Measurements from ENCODE around the gene PHLPP2. TPM values are rescaled to one million over a fixed set of nuclear protein-coding genes. Genes with fewer than 3 reads are reported as not detected.

PHLPP2 gene
- total RNA-seq, 1 experiment from 2014 or later, result 4.4 TPM

DNA sequence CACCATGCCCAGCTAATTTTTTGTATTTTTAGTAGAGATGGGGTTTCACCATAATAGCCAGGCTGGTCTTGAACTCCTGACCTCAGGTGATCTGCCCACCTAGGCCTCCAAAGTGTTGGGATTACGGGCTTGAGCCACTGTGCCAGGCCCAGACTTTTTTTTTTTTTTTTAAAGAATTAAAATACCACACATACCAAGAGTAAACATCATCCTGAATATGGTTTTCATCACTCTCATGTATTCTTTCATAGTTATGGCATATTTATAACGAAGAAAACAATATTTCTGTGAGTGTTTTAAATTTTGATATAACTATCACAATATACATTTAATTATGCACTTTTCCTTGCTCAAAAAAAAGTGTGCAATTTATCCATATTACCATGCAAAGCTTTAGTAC, 50.3 kb downstream of the PHLPP2 start:
- ATAC-seq (no peak), DNase-seq (no peak)
- H3K4me3 ChIP-seq (ENCODE audit: low read length), result no peak overlapping the region
- H3K4me2 ChIP-seq (ENCODE audit: low read length), result no peak overlapping the region
- TF ChIP-seq EZH2 (IDR thresholded peaks at IDR 0.05; ENCODE audit: low read length, unreplicated experiment), result no peak
- TF ChIP-seq EZH2phosphoT487 (IDR thresholded peaks at IDR 0.05; ENCODE audit: borderline replicate concordance, low read length), result no peak
- no peak overlapping the region for H3K27ac ChIP-seq (ENCODE audit: low read length)
- CTCF ChIA-PET, result no interaction called here
- POLR2A ChIA-PET (ENCODE audit: unreplicated experiment), result no interaction called here
- no TSS peak for BruUV-seq (replicated peaks)
- H3K27me3 ChIP-seq (ENCODE audit: low read length), result no peaks in the 10 kb centered on the region
- H3K4me1 ChIP-seq (ENCODE audit: insufficient read depth, low read length), result no peaks in the 10 kb centered on the region
- H2AFZ ChIP-seq (ENCODE audit: low read length), result no peak overlapping the region
- no peaks in the 10 kb centered on the region for H3K79me2 ChIP-seq (ENCODE audit: low read length)
- intact Hi-C loops (cut with micrococcal nuclease), result loop anchor here (10.0 kb wide), 1 partner anchor 71 kb away; no protein-coding TSS in a partner anchor
- no peak overlapping the region for H3K9ac ChIP-seq (ENCODE audit: low read length)
- H3K9me3 ChIP-seq (ENCODE audit: low read length), result no peaks in the 10 kb centered on the region
- H3K9me2 ChIP-seq (replicated peaks; ENCODE audit: low read length), result no peaks in the 10 kb centered on the region
- H4K20me1 ChIP-seq (ENCODE audit: low read length), result no peaks in the 10 kb centered on the region
- no peaks in the 10 kb centered on the region for H3F3A ChIP-seq (ENCODE audit: low read length, unreplicated experiment)
- peaks cover 7% of the 10 kb centered on the region for H3K36me3 ChIP-seq (ENCODE audit: low read depth, low read length)

DNA sequence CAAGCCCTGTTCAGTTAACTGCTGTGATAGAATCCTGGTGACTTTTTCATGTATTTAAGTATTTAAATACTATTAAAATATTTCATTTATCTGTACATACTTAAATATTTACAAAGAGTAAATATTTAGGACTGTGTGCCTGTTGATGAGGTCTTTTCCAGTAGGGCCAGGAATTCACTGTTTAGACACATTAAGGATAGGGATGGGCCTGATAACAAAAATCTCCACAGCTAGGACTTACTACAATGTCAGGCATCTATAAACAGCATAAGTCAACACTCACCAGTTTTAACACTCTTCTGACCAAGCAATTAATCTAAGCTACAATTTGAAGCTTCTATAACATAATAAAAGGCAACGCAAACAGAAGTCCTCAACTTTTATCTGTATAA, 50.9 kb downstream of the PHLPP2 start:
- H3K4me3 ChIP-seq (ENCODE audit: low read length), result no peak overlapping the region
- H3K27me3 ChIP-seq (ENCODE audit: low read length), result no peaks in the 10 kb centered on the region
- no peaks in the 10 kb centered on the region for H3K9me2 ChIP-seq (replicated peaks; ENCODE audit: low read length)
- intact Hi-C loops (cut with micrococcal nuclease), result loop anchor here (10.0 kb wide), 1 partner anchor 71 kb away; no protein-coding TSS in a partner anchor
- no peaks in the 10 kb centered on the region for H3F3A ChIP-seq (ENCODE audit: low read length, unreplicated experiment)
- H3K79me2 ChIP-seq (ENCODE audit: low read length), result no peaks in the 10 kb centered on the region
- H3K9me3 ChIP-seq (ENCODE audit: low read length), result no peaks in the 10 kb centered on the region
- ChIA-PET CTCF (no interaction called here), POLR2A (ENCODE audit: unreplicated experiment) (no interaction called here)
- BruUV-seq (replicated peaks), result no TSS peak
- no peak overlapping the region for H3K4me2 ChIP-seq (ENCODE audit: low read length)
- no peaks in the 10 kb centered on the region for H3K4me1 ChIP-seq (ENCODE audit: insufficient read depth, low read length)
- peaks cover 10% of the 10 kb centered on the region for H3K36me3 ChIP-seq (ENCODE audit: low read depth, low read length)
- H4K20me1 ChIP-seq (ENCODE audit: low read length), result no peaks in the 10 kb centered on the region
- TF ChIP-seq EZH2phosphoT487 (IDR thresholded peaks at IDR 0.05; ENCODE audit: borderline replicate concordance, low read length) (no peak), EZH2 (IDR thresholded peaks at IDR 0.05; ENCODE audit: low read length, unreplicated experiment) (no peak)
- TF ChIP-seq, protein P1, sequence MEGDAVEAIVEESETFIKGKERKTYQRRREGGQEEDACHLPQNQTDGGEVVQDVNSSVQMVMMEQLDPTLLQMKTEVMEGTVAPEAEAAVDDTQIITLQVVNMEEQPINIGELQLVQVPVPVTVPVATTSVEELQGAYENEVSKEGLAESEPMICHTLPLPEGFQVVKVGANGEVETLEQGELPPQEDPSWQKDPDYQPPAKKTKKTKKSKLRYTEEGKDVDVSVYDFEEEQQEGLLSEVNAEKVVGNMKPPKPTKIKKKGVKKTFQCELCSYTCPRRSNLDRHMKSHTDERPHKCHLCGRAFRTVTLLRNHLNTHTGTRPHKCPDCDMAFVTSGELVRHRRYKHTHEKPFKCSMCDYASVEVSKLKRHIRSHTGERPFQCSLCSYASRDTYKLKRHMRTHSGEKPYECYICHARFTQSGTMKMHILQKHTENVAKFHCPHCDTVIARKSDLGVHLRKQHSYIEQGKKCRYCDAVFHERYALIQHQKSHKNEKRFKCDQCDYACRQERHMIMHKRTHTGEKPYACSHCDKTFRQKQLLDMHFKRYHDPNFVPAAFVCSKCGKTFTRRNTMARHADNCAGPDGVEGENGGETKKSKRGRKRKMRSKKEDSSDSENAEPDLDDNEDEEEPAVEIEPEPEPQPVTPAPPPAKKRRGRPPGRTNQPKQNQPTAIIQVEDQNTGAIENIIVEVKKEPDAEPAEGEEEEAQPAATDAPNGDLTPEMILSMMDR (conservative IDR thresholded peaks at IDR 0.05; ENCODE audit: low read depth, low read length), result no peak
- H3K27ac ChIP-seq (ENCODE audit: low read length), result no peak overlapping the region
- ATAC-seq (no peak), DNase-seq (no peak)
- H3K9ac ChIP-seq (ENCODE audit: low read length), result no peak overlapping the region
- H2AFZ ChIP-seq (ENCODE audit: low read length), result no peak overlapping the region

DNA sequence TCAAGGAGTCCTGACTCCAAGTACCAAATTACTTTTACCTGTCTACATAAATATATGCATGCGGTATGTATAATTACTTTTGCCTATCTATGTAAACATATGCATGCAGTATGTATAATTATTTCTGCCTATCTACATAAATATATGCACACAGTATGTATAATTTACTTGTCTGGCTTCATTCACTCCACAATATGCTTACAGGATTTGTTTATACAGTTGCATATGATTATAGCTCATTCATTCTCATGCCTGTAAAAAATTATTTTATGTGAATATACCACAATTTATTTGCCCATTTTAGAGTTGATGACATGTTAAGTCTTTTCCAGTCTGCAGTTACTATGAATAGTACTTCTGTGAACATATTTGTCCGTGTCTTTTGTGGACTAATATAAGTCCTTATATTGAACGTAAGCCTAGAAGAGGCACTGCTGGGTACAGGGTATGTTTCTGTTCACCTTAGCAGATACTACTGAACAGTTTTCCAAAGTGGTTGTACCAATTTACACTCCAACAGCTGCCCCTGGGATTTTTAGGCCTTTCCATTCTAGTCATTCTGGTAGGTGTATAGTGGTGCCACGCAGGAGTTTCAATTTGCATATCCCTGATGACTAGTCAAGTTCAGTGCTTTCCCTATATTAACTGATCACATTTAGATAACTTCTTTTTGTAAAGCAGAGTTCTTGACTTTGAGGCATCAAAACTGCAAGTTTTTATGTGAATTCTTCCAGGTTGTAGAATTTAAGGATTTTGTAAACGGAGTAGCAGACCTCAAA, 51.5 kb downstream of the PHLPP2 start:
- H3K9me3 ChIP-seq (ENCODE audit: low read length), result no peaks in the 10 kb centered on the region
- DNase-seq (no peak), ATAC-seq (no peak)
- no peak overlapping the region for H3K9ac ChIP-seq (ENCODE audit: low read length)
- no peak overlapping the region for H2AFZ ChIP-seq (ENCODE audit: low read length)
- no peak overlapping the region for H3K27ac ChIP-seq (ENCODE audit: low read length)
- H3K4me1 ChIP-seq (ENCODE audit: insufficient read depth, low read length), result no peaks in the 10 kb centered on the region
- no peak overlapping the region for H3K4me2 ChIP-seq (ENCODE audit: low read length)
- no peak for TF ChIP-seq EZH2 (IDR thresholded peaks at IDR 0.05; ENCODE audit: low read length, unreplicated experiment)
- TF ChIP-seq EZH2phosphoT487 (IDR thresholded peaks at IDR 0.05; ENCODE audit: borderline replicate concordance, low read length), result no peak
- TF ChIP-seq, protein P1 (conservative IDR thresholded peaks at IDR 0.05; ENCODE audit: low read depth, low read length), result no peak
- no peaks in the 10 kb centered on the region for H3F3A ChIP-seq (ENCODE audit: low read length, unreplicated experiment)
- BruUV-seq (replicated peaks), result no TSS peak
- no peak overlapping the region for H3K4me3 ChIP-seq (ENCODE audit: low read length)
- intact Hi-C loops (cut with micrococcal nuclease), result loop anchor here (10.0 kb wide), 1 partner anchor 72 kb away; no protein-coding TSS in a partner anchor
- H3K27me3 ChIP-seq (ENCODE audit: low read length), result no peaks in the 10 kb centered on the region
- peaks cover 7% of the 10 kb centered on the region for H3K36me3 ChIP-seq (ENCODE audit: low read depth, low read length)
- no peaks in the 10 kb centered on the region for H3K79me2 ChIP-seq (ENCODE audit: low read length)
- CTCF ChIA-PET, result no interaction called here
- no peaks in the 10 kb centered on the region for H3K9me2 ChIP-seq (replicated peaks; ENCODE audit: low read length)
- POLR2A ChIA-PET (ENCODE audit: unreplicated experiment), result no interaction called here
- no peaks in the 10 kb centered on the region for H4K20me1 ChIP-seq (ENCODE audit: low read length)
